Activated CD4-positive, alpha-beta memory T cell treated with anti-CD3 and anti-CD28 coated beads for 36 hours (primary cell): ENCODE measurements around the gene SERPINA10. TPM values are rescaled to one million over a fixed set of nuclear protein-coding genes. Genes with fewer than 3 reads are reported as not detected.
"Not testable (repeated sequence)": the region's sequence is repeated elsewhere in the genome, so short reads cannot be mapped to it uniquely, and the experiment has no call there.

Source experiments
- CTCF ChIA-PET: fragments of 350-600 bp; sonication (Branson Sonifier 250); formaldehyde crosslinking; loops from one replicate; lab custom pipeline; 2021; ENCODE audit warnings: antibody characterized with exemption, inconsistent platforms; lab: Charles Lee
- POLR2A ChIA-PET: fragments of 350-600 bp; sonication (Branson Sonifier 250); formaldehyde crosslinking; loops from one replicate; lab custom pipeline; 2021; ENCODE audit warnings: antibody characterized with exemption; lab: Charles Lee
- DNase-seq: peaks from one replicate; pipeline ENCODE4 v3.0.0-alpha.2; 2020
- H3K27ac Mint-ChIP-seq: one replicate; pipeline ENCODE4 v1.8.0; 2021; ENCODE audit warnings: mixed read lengths
- H3K27me3 Mint-ChIP-seq: one replicate; pipeline ENCODE4 v1.8.0; 2021; ENCODE audit warnings: mixed read lengths
- H3K36me3 Mint-ChIP-seq: one replicate; pipeline ENCODE4 v1.8.0; 2021; ENCODE audit warnings: mixed read lengths
- H3K4me1 Mint-ChIP-seq: one replicate; pipeline ENCODE4 v1.8.0; 2021; ENCODE audit warnings: low read depth, mixed read lengths
- H3K4me3 Mint-ChIP-seq: one replicate; pipeline ENCODE4 v1.8.0; 2021; ENCODE audit warnings: mild to moderate bottlenecking, mixed read lengths
- H3K9me3 Mint-ChIP-seq: one replicate; pipeline ENCODE4 v1.8.0; 2021; ENCODE audit warnings: mixed read lengths
- intact Hi-C: fragments of 100-400 bp; cut with micrococcal nuclease; formaldehyde crosslinking; loops from one replicate; pipeline ENCODE4 v1.15.1; 2023
- total RNA-seq, 2 experiments: library from RNA; stranded (reverse); gene quantifications; one replicate each; pipeline ENCODE4 v1.2.3, GENCODE V29; 2021

SERPINA10 gene
- total RNA-seq, 2 experiments from 2014 or later: not detected

DNA sequence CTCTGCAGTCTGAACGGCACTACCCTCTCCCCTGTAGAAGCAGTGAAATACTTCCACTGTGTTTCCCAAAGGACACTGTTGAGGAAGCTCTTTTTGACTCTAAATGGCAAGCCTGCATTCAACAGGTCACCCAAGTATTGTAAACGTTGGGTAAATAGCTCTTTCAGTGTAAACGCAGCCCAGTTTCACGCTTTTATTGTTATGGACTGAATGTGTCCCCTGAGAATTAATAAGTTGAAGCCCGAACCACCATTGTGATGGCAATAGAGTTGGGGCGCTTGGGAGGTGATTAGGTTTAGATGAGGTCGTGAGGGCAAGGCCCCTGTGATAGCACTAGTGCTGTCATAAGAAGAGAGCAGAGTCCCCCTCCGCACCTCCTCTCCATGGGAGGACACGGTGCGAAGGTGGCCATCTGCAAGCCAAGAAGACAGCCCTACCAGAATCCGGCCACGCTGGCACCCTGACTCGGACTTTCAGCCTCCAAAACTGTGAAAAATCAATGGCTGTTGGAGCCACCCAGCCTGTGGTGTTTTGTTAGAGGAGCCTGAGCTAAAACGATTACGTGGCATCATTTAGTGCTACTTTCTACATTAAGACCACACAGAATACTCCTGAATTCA, 1.1 kb downstream of the SERPINA10 start:
- Mint-ChIP-seq H3K27ac (no peak overlapping the region), H3K4me3 (no peak overlapping the region), H3K27me3 (peaks cover 2% of the 10 kb centered on the region), H3K9me3 (peaks cover 6% of the 10 kb centered on the region), H3K4me1 (peaks cover 5% of the 10 kb centered on the region), H3K36me3 (no peaks in the 10 kb centered on the region)
- no peak for DNase-seq
- ChIA-PET CTCF (no interaction called here), POLR2A (no interaction called here)
- intact Hi-C loops: no loop called here

DNA sequence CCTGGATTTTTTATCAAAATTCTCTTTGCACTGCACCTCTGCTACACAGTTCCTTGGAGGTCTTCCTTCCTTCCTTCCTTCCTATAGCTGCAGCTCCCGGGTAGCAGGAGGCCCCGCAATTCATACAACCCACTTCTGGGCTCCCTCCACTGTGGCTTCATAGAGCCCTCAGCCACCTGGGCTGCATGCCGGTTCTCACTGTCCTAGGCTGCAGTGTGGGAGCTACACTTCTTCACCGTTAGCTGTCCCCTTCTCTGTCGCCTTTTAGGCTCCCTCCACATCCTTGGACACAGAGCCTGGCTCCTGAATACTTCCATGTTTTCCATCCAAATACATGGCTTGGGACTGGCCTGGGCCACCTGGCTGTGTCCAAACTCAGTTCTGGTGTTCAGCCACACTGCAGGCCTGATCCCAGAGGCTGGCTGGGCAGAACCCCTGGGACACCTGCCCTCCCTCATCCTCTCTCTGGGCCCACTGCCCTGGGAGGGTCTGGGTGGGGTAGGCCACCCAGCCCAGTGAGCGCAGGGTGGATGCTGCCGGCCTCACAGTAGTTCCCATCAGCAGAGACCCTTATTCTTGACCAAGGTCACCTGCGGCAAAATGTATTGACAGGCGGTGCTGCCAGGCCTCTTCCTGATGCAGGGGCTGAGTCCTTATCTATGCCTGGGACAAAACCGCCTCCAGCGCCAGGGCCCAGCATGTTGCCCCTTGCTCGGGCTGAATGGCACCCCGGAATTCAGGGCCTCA, 1.7 kb downstream of the SERPINA10 start:
- peaks cover 2% of the 10 kb centered on the region for H3K4me1 Mint-ChIP-seq
- DNase-seq: no peak
- no peak overlapping the region for H3K4me3 Mint-ChIP-seq
- no peaks in the 10 kb centered on the region for H3K36me3 Mint-ChIP-seq
- intact Hi-C loops: no loop called here
- ChIA-PET POLR2A (no interaction called here), CTCF (no interaction called here)
- no peak overlapping the region for H3K27ac Mint-ChIP-seq
- H3K27me3 Mint-ChIP-seq: peaks cover 2% of the 10 kb centered on the region
- peaks cover 2% of the 10 kb centered on the region for H3K9me3 Mint-ChIP-seq

DNA sequence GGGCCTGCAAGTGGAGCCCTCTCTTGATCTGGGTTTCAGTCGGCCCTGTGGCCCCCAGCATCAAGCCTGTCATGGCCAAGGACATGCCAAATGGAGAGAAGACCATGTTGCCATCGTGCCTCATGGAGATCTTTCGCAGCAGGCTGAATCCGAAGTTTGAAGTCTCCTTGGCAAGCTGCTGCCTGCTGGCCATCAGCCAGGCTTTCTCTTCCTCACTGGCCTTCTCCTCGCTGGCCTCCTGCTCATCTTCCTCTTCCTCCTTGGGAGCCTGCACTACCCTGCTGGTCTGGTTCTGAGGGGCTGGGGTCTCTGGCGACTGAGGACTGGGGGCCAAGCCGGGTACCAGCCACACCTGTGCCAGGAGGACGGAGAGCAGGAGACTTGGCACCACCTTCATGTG, 2.9 kb downstream of the SERPINA10 start:
- ChIA-PET CTCF (interaction anchor here (0.6 kb wide), 1 partner anchor 191 kb away, joined by 3 read pairs; no protein-coding TSS in a partner anchor), POLR2A (no interaction called here)
- Mint-ChIP-seq H3K36me3 (no peaks in the 10 kb centered on the region), H3K4me1 (peaks cover 6% of the 10 kb centered on the region), H3K27ac (no peak overlapping the region), H3K9me3 (no peaks in the 10 kb centered on the region), H3K27me3 (peaks cover 2% of the 10 kb centered on the region), H3K4me3 (no peak overlapping the region)
- intact Hi-C loops: no loop called here
- no peak for DNase-seq

DNA sequence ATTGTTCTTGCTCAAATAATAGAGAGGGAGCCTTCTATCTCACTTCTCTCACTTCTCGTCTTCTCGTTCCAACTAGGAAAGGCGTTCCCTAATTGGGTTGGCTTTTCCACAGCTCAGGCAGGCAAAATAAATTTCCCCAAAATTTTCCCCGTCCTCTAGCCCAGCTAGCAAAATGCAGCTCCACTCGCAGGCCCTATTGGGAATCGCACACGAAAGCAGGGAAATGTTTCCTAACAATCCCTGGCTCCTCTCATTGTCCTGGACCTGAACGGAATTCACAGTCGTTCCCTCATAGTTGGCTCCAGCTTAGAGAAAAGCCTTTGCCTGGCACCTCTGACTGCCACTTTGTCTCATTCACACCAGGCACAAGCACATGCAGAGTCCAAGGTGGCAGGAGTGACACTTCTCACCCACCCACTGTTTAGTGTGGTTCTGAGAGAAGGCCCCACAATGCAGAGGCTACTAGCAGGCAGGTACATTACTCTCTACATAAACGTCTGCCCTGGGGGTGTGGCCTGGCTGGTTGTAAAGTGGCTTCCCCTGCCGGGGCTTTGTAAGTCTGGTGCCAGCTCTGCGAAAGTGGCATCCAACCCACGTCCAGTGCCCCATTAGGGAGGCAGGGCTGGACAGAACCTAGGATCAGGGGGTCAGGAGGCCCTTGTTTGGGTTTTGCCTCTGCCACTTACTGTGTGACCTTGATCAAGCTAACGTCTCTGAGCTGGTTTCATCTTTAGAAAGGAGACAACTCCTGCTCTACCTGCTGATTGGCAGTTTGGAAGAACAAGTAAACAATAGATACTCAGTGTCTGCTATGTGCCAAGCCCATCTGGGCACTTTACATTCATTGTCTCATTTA, 4.2 kb downstream of the SERPINA10 start:
- Mint-ChIP-seq H3K4me1 (peaks cover 10% of the 10 kb centered on the region), H3K27me3 (peaks cover 1% of the 10 kb centered on the region), H3K27ac (no peak overlapping the region), H3K9me3 (no peaks in the 10 kb centered on the region), H3K4me3 (no peak overlapping the region), H3K36me3 (no peaks in the 10 kb centered on the region)
- intact Hi-C loops: no loop called here
- ChIA-PET CTCF (no interaction called here), POLR2A (no interaction called here)
- DNase-seq: no peak

DNA sequence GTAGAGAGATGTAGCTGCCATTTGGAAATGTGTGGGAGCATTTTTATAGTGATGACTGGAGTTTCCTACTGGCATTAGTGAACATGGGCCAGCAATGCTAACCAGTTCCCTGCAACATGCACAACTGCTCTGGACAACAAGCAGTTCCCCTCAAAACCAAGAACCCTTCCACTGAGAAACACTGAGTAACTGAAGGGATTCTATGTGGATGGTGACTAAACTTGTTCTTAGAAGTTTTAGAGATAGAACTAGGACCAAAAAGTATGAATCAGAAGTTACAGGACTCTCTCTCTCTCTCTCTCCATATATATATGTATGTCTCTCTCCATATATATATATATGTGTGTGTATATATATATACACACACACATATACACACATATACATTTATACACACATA, 7.9 kb downstream of the SERPINA10 start:
- H3K27me3 Mint-ChIP-seq: peaks cover 1% of the 10 kb centered on the region
- no peak for DNase-seq
- intact Hi-C loops: no loop called here
- CTCF ChIA-PET: no interaction called here
- no peak overlapping the region for H3K4me3 Mint-ChIP-seq
- POLR2A ChIA-PET: no interaction called here
- H3K27ac Mint-ChIP-seq: no peak overlapping the region
- H3K36me3 Mint-ChIP-seq: no peaks in the 10 kb centered on the region
- no peaks in the 10 kb centered on the region for H3K9me3 Mint-ChIP-seq
- H3K4me1 Mint-ChIP-seq: peaks cover 12% of the 10 kb centered on the region

DNA sequence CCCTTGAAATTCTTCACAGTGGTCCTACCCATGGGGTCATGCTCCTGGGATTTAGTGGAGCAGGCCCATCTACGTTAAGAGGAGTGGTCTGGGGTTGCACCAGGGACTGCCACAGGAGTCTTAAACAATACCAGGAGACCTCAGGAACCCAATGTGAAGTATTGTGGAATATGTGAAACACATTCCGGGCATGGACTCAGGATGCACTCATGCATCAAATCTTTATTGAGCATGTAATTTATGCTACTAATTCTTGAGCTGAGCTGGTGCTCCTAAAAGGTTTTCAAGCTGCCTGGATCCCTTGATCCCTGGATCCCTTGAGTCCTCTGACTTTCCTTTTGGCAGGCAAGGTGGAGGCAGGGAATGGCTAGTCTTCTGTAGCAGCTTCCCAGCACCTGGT, 8.8 kb downstream of the SERPINA10 start:
- POLR2A ChIA-PET: no interaction called here
- Mint-ChIP-seq H3K9me3 (no peaks in the 10 kb centered on the region), H3K4me3 (no peak overlapping the region), H3K27me3 (peaks cover 1% of the 10 kb centered on the region), H3K4me1 (peaks cover 12% of the 10 kb centered on the region), H3K27ac (no peak overlapping the region), H3K36me3 (no peaks in the 10 kb centered on the region)
- DNase-seq: no peak
- intact Hi-C loops: no loop called here
- CTCF ChIA-PET: no interaction called here

DNA sequence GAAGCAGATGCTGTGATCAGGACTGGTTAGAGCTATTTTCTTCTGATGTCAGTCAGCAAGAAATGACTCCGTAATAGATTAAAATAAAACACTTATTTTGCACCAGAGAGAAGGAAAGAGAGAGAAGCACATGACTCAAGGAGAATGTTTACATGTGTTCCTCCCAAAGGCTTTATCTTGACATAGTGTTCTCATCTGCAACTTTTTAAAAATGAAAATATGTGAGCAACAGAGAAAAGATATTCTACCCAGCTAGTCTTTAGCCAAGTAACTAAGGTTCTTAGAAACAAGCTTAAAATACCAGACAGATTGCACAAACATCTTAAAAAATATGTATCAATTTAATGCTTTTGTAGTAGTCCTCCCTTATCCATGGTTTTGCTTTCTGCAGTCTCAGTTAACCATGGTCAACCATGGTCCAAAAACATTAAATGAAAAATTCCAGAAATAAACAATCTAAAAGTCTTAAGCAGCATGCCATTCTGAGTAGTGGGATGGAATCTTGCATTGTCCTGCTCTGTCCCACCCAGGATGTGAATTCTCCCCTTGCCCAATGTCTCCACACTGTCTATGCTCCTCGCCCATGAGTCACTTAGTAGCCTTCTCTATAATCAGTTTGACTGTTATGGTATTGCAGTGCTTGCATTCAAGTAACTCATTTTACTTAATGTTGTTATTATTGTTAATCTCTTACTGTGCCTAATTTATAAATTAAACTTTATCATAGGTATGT, 9.9 kb downstream of the SERPINA10 start:
- H3K27me3 Mint-ChIP-seq: peaks cover 1% of the 10 kb centered on the region
- H3K27ac Mint-ChIP-seq: no peak overlapping the region
- H3K4me3 Mint-ChIP-seq: no peak overlapping the region
- H3K4me1 Mint-ChIP-seq: peaks cover 12% of the 10 kb centered on the region
- DNase-seq: no peak
- intact Hi-C loops: no loop called here
- CTCF ChIA-PET: no interaction called here
- H3K9me3 Mint-ChIP-seq: no peaks in the 10 kb centered on the region
- no peaks in the 10 kb centered on the region for H3K36me3 Mint-ChIP-seq
- POLR2A ChIA-PET: no interaction called here

DNA sequence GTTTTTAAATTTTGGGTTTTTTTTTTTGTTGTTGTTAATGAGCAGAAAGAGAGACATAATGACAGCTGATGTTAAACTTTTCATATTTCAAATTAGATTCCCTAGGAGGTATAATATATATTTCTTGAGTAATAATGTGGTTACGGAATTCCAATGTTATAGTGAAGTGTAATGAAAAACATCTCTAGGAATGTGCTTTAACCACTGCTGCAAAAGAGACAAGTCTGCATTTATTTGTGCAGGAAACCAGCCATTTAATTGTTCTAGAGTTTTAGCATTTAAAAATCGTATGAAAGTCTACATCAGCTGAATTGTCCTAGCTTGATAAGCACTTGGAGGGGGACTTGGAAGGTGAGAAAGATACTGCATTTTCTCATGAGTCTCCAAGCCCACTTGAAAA, 14.3 kb downstream of the SERPINA10 start:
- POLR2A ChIA-PET: no interaction called here
- no peaks in the 10 kb centered on the region for H3K36me3 Mint-ChIP-seq
- peaks cover 1% of the 10 kb centered on the region for H3K27me3 Mint-ChIP-seq
- intact Hi-C loops: no loop called here
- H3K9me3 Mint-ChIP-seq: no peaks in the 10 kb centered on the region
- no peak overlapping the region for H3K27ac Mint-ChIP-seq
- no peak for DNase-seq
- CTCF ChIA-PET: no interaction called here
- no peak overlapping the region for H3K4me3 Mint-ChIP-seq
- H3K4me1 Mint-ChIP-seq: peaks cover 2% of the 10 kb centered on the region

DNA sequence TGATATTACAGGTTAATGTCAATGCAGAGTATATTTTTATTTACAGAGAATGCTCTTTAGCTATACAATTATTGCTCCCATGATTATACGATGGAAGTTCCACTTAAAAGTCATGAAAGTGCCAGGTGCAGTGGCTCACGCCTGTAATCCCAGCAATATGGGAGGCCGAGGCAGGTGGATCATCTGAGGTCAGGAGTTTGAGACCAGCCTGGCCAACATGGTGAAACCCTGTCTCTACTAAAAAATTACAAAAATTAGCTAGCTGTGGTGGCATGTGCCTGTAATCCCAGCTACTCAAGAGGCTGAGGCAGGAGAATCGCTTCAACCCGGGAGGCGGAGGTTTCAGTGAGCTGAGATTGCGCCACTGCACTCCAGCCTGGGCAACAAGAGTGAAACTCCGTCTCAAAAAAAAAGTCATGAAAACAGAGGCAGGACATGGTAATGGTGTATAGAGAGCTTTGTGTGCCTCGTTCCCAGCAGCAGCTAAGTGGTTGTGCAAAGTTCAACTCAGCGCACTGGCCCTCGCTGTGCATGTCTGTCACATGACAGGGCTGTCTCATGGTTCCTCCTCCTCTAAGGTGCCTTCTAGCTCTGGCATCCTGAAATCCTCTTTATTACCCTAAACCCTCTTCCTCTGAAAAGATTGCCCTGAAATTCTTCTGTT, 16.0 kb downstream of the SERPINA10 start:
- H3K4me1 Mint-ChIP-seq, H3K27ac Mint-ChIP-seq, H3K9me3 Mint-ChIP-seq, H3K36me3 Mint-ChIP-seq, POLR2A ChIA-PET, H3K4me3 Mint-ChIP-seq, H3K27me3 Mint-ChIP-seq, CTCF ChIA-PET, intact Hi-C loops, DNase-seq: not testable (repeated sequence)

DNA sequence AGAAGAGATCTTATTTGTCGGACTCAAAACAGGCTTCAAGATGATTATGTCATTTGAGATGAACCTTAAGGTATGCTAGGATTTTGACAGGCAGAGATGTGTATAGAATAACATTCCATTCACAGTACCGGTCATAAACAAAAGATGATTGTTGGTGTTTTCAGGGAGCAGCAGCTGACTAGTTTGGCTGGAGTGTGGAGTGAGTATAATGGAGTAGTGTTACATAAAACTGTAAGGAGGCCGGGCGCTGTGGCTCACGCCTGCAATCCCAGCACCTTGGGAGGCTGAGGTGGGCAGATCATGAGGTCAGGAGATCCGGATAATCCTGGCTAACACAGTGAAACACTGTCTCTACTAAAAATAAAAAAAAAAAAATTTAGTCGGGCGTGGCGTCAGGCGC, 23.9 kb downstream of the SERPINA10 start:
- DNase-seq: no peak
- Mint-ChIP-seq H3K27ac (no peak overlapping the region), H3K4me1 (no peaks in the 10 kb centered on the region), H3K36me3 (peaks cover 15% of the 10 kb centered on the region), H3K9me3 (no peaks in the 10 kb centered on the region), H3K27me3 (no peaks in the 10 kb centered on the region), H3K4me3 (no peak overlapping the region)
- intact Hi-C loops: no loop called here
- ChIA-PET POLR2A (no interaction called here), CTCF (interaction anchor here (1.4 kb wide), 1 partner anchor 11 kb away, joined by 3 read pairs; no protein-coding TSS in a partner anchor)

DNA sequence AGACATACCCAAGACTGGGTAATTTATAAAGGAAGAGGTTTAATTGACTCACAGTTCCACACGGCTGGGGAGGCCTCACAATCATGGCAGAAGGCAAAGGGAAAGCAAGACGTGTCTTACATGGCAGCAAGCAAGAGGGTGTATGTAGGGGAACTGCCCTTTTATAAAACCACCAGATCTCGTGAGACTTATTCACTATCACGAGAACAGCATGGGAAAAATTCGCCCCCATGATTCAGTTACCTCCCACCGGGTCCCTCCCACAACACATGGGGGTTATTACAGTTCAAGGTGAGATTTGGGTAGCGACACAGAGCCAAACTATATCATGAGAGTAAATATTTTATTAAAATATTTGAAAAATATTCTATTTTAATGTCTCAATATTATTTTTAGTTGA, 24.5 kb downstream of the SERPINA10 start:
- intact Hi-C loops, DNase-seq, H3K4me1 Mint-ChIP-seq, H3K4me3 Mint-ChIP-seq, H3K27ac Mint-ChIP-seq, H3K27me3 Mint-ChIP-seq, H3K9me3 Mint-ChIP-seq, CTCF ChIA-PET, POLR2A ChIA-PET: not testable (repeated sequence)
- H3K36me3 Mint-ChIP-seq: peaks cover 17% of the 10 kb centered on the region
